Activated CD8-positive, alpha-beta memory T cell treated with anti-CD3 and anti-CD28 coated beads, Interleukin-2, amount 50 U/mL, for 24 hours (primary cell): ENCODE results near the gene CYFIP2.
"Not testable (repeated sequence)": the region's sequence is repeated elsewhere in the genome, so short reads cannot be mapped to it uniquely, and the experiment has no call there.

Experiments
- DNase-seq: peaks from one replicate; pipeline ENCODE4 v3.0.0-alpha.2; 2020; ENCODE audit errors: extremely low read depth

Gene CYFIP2

DNA sequence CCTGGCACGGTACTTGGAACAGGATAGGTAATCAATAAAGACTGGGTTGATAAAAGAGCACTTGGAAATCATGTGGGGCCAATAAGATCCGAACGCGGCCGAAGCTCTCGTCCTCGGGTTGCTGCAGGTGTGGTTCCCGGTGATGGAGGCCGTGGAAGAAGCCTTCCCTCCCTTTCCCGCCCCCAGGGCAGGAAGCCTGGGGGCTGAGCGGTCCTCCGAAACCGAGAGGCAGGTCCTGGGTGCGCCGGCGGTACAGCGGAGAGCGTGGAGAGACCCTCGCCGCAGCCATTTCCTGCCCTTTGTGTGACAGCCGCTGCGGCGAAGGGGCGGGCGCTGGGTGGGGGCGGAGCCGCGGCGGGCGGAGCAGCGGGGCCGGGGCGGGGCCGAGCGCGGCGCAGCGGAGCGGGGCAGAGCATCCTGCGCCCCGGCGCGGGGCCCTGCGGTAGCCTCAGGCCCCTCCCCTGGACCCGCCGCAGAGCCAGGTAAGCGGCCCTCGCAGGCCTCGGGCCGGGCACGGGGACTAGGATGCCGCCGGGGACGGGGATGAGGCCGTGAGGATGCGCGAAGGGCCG lies at the start of gene CYFIP2:
TSS of gene CYFIP2 (plus strand) at position 410 of the 572 bp plus-strand sequence. CDS start 19,239 bp downstream, outside the sequence.
- no peak for DNase-seq

DNA sequence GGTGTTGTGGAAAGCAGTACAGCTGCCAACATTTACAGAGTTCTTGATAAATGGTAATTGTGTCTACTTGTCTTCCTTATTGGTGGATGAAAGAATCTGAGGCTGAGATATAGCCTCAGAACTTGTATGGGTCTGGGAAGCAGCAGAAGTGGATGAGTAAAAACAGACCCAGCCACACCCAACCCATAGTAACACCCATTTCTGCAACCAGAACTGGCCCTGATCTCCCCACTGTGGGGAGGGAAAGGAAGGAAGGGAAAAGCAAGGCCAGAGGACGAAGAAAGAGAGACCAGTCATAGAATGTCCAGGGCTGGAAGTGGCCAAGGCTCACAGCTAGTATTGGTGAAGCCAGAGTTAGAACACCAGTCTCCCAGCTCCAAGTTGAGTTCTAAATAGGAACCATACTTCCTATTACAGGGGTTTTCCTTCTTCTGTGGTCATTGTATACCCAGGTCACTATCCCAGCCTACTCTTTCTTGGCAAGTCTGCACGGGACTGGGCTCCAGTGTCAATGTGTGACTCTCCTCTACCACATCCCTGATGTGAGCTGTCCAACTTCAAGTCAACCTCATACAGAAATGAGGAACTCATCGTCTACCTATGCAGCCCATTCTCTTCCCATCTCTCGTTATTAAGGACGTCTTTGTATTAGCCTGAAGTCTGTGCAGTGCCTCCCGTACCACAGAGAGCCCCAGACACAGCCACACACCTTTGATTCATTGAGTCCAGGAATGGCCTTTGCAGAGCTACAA lies 49.4 kb upstream of the CYFIP2 start:
- DNase-seq: no peak

DNA sequence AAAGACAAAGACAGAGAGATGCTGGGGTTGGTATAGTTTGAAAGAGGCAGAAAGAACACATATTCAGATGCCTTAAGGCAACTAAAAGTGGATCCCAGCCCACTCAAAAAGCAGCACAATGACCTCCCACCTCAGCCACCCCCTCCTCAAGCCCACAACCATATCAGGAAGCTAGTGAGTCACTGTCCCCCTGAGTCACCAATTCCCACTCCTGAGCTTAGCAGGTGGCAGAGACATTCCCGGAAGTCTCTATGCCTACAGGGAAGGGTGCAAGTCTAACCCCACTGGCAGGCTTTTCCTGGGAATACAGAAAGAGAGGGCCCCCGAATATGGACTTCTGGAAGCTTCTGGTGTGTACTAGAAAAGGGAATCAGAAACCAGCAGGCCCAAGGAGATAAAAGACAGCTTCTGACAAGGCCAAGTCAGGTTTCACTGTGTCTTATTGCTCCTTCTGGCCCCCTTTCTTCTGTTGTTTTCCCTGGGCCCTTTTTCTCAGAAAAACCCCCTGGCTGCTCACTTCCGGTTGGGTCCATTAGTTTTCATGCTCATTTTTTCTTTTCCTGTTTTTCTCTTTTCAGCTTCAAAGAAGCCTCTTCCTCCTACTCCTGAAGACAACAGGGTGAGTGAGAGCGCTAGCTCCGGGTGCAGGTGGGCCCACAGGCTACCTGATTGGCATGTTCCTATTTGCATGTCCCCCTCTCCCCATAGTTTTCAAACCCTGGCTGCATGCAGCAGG lies 48.5 kb upstream of the CYFIP2 start:
- DNase-seq: no peak

DNA sequence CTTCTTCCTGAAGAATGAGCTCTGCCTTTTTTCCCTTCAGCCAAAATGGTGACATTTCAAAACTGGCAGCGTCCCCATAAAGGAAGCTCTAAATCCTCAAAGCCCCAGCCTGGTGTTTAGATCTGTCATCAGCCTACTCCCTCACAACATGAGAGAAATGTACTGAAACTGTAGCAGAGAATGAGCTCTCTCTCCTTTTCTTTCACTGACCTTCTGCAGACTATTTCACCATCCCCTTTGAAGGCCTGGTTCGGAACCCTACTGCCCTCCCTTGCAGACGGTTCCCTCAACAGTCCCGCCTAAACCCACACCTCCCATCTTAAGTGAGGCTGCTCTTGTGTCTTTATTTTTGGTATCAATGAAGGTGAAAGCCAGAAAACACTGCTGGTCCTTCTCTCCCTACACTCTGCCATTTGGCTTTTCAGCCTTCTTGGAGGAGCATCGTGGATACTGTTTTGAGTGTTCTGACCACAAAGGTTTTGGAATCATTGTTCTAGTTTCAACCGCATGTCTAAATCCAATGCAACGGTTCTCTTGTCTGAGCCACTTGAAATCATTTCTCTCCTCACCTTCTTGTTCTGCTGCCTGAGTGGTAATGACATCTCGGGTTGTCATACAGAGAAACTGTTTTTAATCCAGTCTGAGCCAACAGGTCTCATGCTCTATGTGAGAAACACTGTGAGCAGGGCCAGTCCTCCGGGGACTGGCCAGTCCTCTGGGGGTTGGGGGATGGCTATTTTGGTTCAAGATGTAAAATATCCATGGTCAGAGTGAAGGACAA lies 46.2 kb upstream of the CYFIP2 start:
- DNase-seq: no peak

DNA sequence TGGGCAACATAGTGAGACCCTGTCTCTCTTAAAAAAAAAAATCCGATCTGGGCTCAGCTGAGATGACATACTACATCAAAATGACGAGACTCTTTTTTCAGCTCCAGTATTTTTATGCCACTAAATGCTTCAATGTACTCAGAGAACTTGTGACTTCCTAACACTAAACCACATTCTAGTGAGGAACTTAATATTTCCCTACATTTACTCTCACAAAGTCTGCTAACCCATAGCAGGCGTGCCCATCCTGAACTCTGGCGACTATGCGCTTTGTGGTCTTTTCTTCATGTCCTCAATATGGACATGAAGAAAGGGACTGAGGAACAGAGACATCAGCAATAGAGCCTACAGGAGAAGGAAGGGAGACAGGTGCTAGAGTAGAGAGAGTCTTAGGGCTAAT lies 44.0 kb upstream of the CYFIP2 start:
- no peak for DNase-seq

DNA sequence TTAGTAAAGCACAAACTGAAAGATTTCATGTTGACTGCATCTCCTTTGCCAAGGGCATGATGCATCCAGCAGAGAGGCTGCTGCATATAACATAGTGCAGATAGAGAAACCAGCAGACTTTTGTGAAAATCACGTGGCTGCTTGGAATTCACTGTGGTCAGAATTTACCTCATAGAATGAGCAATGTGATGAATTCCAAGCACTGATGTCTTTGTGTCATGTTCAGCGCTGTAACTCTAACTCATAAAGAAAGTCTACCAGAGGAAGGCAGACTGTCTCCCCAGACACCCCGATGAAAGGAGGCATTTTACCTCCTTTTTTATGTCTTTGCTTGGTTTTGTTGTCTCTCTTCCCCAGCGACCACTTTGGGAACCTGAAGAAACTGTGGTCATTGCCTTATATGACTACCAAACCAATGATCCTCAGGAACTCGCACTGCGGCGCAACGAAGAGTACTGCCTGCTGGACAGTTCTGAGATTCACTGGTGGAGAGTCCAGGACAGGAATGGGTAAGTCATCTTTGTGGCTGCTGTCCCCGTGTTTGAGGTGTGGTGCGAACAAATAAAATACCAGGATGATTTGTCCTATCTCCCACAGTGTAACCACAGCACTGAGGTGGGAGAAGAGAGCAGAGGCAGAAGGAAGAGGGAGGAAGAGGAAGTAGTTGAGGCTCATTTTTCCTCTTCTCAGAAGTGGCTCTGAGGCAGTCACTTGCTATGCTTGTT lies 43.3 kb upstream of the CYFIP2 start:
- no peak for DNase-seq

DNA sequence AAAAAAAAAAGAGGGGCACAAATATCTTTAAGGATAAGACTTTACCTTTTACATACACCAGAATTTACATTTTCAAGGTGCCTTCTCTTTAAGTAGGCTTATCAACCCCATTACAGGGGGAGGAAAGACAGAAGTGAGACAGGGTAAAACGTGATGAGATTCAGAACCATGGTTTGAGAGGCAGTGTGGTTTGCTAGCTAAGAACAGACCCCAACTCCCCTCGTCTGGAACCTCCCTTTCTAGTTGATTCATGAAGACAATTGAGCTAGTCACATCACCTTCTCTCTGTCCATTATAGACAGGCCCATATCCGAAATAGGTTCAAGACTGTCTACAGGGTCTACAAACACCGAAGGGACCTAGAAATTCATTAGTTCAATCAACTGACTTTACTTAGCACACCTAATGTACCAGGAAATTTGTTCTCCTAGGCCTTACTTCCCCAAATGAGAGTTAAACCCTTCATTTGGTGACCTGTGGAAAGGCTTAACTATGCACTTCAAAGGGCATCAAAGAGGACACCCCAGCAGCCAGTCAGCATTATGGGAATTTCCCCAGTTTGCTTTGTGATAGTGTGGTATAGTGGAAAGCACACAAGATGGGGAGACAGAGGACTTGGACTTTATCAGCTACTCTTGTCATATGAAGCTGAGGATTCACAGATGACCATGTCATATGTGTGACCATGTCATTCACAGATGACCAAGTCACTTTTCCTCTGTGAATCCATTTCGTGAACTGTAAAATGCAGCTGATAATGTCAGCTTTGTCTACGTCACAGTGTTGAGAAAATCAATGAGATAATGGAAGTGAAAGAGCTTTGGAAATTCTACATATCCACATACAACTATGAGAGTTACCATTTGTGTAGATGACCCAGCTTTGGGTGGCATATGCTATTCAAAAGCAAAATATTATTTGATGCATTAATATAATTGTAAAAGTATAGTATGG lies 40.2 kb upstream of the CYFIP2 start:
- no peak for DNase-seq

DNA sequence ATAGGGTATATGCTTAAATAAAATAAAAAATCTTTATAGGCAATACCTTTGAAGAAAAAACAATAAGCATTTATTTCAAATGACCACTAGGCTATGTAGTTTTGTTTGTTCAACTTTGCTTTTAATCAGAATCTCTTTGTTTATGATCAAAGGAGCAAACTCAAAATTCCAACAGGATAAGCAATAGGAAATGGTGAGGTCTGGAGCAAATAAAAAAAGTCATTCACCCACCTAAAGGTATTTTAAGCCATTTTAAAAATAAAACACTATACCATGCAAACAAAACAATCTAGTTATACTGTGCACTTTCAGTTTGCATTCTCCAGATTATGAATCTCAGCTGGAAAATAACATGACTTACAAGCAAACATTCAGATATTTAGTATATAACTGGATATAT lies 35.3 kb upstream of the CYFIP2 start:
- DNase-seq: no peak

DNA sequence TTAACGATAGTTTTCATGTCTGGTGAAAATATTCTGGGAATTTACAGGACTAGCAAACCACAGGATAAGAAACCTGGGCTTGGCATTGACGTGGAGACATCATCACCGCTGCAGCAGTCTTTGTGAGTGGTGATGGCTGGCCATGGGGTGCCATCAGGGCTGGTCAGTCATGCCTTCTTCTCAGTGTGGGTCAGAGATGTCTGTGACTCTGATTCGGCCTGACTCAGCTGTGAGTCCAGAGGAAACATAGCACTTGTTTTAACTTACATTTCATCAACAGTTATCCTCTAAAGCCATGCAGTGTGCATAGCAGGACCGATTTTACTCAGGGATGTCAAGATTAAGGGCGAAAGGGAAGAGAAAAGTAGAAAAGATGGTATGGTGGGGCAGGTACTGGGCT lies 33.2 kb upstream of the CYFIP2 start:
- DNase-seq: no peak

DNA sequence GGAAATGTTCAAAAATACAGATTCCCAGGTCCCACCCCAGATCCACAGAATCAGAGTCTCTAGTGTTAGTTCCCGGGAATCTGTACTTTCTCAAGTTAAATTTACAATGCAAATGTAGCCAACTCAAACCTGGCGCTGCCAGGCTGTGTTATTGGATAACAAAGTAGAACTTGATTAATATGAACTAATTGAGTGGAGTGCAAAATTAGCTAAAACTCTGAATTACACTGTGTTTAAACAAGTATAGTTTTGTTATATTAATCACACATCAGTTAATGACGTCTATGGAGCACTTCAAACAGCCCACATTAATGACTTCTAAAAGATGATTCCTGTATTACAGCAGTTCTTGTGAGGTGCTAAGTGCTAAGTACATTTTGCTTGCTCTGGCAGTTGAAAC lies 32.4 kb upstream of the CYFIP2 start:
- no peak for DNase-seq

DNA sequence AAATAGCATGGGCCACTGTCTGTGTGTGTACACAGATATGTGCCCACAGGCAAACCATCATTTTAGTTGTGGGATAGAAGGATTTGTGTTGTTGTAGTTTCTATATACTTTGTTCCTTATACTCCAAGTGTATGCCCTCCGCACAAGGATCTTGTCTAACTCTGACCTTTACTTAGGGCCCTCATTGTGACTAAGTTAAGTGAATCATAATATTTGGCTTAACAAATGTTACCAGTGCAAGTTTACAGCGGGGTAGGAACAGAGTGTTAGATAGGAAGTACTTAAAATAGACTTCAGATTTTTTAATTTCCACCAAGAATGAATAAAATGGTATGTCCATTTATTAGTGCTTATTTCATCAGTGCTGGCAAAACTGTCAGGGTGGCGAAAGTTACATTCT lies 29.5 kb upstream of the CYFIP2 start:
- no peak for DNase-seq

DNA sequence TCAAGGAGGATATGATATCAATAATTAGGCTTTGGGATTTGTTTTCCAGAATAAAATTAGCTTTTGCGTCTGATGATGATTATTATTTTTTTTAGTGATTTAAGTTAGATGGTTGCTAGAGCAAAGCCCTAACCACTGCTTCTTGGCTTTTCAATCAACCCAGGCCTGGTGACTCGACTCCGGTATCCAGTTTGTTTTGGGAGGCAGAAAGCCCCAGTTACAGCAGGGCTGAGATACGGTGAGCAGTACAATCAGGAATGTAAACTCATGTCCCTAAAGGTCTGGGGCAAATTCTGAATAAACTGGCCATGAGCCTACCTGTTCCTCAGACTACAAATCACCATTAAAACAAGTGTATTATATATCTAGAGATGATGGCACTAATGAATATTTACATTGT lies 24.4 kb upstream of the CYFIP2 start:
- DNase-seq: no peak

DNA sequence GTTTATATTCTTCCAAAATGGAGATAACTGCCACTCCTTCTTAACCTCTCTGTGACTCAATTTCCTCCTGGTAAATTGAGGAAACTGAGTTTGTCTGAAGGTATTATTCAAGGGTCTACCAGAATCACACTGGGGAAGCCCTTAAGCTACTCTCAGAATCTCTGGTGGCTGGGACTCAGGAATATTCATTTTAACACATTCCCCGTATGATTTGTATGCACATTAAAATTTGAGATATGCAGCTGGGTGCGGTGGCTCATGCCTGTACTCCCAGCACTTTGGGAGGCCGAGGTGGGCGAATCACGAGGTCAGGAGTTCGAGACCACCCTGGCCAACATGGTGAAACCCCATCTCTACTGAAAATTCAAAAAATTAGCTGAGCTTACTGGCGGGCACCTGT lies 21.2 kb upstream of the CYFIP2 start:
- not testable (repeated sequence) for DNase-seq

DNA sequence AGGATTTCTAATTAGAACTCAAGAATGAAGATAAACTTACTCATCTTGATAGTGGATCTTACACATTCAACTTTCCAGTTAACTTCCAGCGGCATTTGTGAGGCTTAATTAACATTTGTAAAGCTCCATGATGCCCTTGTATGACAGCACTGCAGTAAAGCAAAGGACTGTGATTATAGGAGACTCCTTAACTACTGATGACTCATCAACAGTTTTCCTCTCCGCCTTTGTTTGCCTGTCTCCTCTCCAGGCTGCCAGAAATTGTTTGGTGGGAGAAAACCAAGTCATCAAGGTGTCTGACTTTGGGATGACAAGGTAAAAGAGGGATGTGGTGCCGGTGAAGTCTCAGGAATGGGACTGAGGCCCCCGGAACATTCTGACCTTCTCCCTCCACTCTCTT lies 20.4 kb upstream of the CYFIP2 start:
- DNase-seq: no peak

DNA sequence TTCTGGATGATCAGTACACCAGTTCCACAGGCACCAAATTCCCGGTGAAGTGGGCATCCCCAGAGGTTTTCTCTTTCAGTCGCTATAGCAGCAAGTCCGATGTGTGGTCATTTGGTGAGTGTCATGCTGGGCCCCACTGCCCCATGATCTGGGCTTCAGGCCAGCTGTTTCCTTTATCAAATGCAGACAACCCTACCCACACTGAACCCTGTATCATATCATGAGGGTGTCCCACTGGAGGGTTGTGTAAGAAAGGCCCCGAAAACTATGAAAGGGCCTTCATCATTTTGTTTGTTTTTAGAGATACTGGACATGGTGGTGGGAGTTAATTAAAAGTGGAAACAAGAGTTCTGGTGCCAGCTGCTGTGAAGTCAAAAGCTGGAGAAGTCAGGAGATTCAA lies 20.0 kb upstream of the CYFIP2 start:
- no peak for DNase-seq

DNA sequence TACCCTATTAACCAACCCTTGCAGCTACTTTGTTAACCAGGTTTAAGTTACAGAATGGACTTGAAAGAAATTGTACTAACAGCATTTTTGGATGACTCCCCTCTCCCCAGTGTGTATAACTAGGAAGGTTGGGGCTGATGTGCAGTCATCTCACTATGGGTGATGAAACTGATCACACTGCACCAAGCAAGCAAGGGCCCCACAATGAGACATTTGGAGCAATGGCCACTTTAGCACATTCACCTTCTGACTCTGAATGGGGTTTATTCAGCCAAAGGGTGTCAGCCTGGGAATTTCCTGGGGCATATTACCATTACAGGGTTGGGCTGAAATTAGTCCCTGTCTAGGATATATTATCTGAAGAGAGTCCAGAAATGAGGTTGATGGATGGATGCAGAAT lies 18.7 kb upstream of the CYFIP2 start:
- DNase-seq: no peak

DNA sequence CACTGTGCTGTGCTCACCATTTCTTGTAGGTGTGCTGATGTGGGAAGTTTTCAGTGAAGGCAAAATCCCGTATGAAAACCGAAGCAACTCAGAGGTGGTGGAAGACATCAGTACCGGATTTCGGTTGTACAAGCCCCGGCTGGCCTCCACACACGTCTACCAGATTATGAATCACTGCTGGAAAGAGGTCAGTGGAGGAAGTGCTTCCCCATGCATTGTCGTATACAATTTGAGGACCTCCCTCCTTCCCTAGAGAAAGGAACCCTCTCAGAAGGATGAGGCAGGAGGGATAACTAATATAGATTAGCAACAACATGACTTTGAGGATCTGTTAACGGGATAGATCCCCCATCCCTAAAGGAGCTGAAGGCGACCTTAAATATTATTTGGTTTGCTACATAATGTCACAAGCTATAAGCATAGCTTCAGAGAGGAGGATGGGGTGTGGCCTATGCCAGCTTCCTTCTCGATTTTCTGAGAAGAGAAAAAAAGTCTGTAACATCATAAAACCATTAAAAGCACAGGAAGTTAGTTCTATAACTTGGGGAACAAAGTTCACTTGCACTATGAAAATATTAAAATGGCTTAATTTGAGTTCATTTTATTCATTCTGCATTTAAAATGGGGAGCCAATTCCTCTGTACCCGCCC lies 17.0 kb upstream of the CYFIP2 start:
- DNase-seq: no peak

DNA sequence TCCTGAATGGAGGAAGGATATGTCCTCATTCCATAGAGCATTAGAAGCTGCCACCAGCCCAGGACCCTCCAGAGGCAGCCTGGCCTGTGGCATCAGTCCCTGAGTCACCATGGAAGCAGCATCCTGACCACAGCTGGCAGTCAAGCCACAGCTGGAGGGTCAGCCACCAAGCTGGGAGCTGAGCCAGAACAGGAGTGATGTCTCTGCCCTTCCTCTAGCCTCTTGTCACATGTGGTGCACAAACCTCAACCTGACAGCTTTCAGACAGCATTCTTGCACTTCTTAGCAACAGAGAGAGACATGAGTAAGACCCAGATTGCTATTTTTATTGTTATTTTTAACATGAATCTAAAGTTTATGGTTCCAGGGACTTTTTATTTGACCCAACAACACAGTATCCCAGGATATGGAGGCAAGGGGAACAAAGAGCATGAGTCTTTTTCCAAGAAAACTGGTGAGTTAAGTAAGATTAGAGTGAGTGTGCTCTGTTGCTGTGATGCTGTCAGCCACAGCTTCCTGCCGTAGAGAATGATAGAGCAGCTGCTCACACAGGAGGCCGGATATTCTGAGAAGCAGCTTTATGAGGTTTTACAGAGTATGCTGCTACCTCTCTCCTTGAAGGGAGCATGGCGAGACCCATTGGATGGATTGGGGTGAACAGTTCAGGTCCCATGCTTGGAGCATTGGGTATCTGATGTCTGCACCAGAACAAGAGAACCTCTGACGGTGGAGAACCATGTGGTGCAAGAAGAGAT lies 13.0 kb upstream of the CYFIP2 start:
- DNase-seq: no peak

DNA sequence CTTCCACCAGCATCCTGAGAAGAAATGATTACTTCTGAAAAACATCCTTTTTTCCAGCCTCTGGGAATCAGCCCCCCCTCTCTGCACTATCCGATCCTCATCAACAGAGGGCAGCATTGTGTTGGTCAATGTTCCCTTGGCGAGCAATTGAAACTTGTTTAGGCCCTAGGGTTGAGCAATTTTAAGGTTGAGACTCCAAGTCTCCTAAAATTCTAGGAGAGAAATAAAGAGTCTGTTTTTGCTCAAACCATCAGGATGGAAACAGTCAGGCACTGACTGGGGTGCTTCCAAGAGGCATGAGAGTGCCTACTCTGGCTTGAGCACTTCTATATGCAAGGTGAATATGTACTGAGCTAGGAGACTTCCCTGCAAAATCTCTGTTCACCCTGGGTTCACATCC lies 12.4 kb upstream of the CYFIP2 start:
- DNase-seq: no peak
